HG03159 (cell line): ENCODE data around the gene MAN2A1.
"Not testable (repeated sequence)": the region's sequence is repeated elsewhere in the genome, so short reads cannot be mapped to it uniquely, and the experiment has no call there.

ENCODE experiments used
- ATAC-seq: cut with Tn5 transposase; IDR thresholded peaks from one replicate; pipeline ENCODE4 v1.9.1; 2021; ENCODE audit warnings: mild to moderate bottlenecking, moderate library complexity; ENCODE audit not compliant: unreplicated experiment

Gene MAN2A1

GRCh38 chr5:109857405-109858031, 167.8 kb downstream of the MAN2A1 start:
- no peak for ATAC-seq

- no peak for ATAC-seq
Observed at GRCh38 chr5:109859537-109859936, 169.8 kb downstream of the MAN2A1 start.

- ATAC-seq = no peak
Observed at GRCh38 chr5:109862301-109862700, 172.6 kb downstream of the MAN2A1 start.

GRCh38 chr5:109863752-109864151, 174.0 kb downstream of the MAN2A1 start:
- ATAC-seq = peak; percentile 69

GRCh38 chr5:109865637-109866036, 175.9 kb downstream of the MAN2A1 start:
- no peak for ATAC-seq

GRCh38 chr5:109866051-109866450, 176.3 kb downstream of the MAN2A1 start:
- no peak for ATAC-seq

- no peak for ATAC-seq
Observed at GRCh38 chr5:109868737-109869136, 179.0 kb downstream of the MAN2A1 start.

GRCh38 chr5:109873687-109874086, 184.0 kb downstream of the MAN2A1 start:
- ATAC-seq = no peak

GRCh38 chr5:109874108-109874507, 184.4 kb downstream of the MAN2A1 start:
- no peak for ATAC-seq

- ATAC-seq = no peak
Observed at GRCh38 chr5:109876030-109876725, 186.5 kb downstream of the MAN2A1 start.

- no peak for ATAC-seq
Observed at GRCh38 chr5:109876941-109877669, 187.4 kb downstream of the MAN2A1 start.

GRCh38 chr5:109877670-109878045, 187.9 kb downstream of the MAN2A1 start:
- no peak for ATAC-seq

- ATAC-seq = no peak
Observed at GRCh38 chr5:109878887-109879286, 189.2 kb downstream of the MAN2A1 start.

GRCh38 chr5:109880907-109881685, 191.4 kb downstream of the MAN2A1 start:
- no peak for ATAC-seq

- ATAC-seq = no peak
Observed at GRCh38 chr5:109882546-109882945, 192.8 kb downstream of the MAN2A1 start.

- ATAC-seq = no peak
Observed at GRCh38 chr5:109884676-109885075, 194.9 kb downstream of the MAN2A1 start.

GRCh38 chr5:109885205-109885604, 195.5 kb downstream of the MAN2A1 start:
- ATAC-seq = no peak

GRCh38 chr5:109888989-109889388, 199.3 kb downstream of the MAN2A1 start:
- ATAC-seq = no peak

- ATAC-seq = not testable (repeated sequence)
Observed at GRCh38 chr5:109893271-109893670, 203.5 kb downstream of the MAN2A1 start.

- no peak for ATAC-seq
Observed at GRCh38 chr5:109898269-109899162, 208.8 kb downstream of the MAN2A1 start.
